T47D (cell line): ENCODE measurements around the gene TPCN2.
A peak's percentile ranks its signal among the peaks of the same experiment; 100 is the strongest.

ENCODE experiments used
- DNase-seq, 2 experiments: peaks; one replicate each; pipeline versions ENCODE4 v3.0.0 to v3.0.0-alpha.2; 2011 to 2012; ENCODE audit warnings: low read depth in 1 of 2, low spot score in 1 of 2
- JUND ChIP-seq: IDR thresholded peaks from 2 replicates; pipeline ENCODE4 v1.6.1; 2012; ENCODE audit warnings: low read depth
- in situ Hi-C: cut with HindIII; loops from 2 replicates; pipeline ENCODE4 v1.10.0; 2016; ENCODE audit warnings: low sequenced_read_pairs, low pct_unique_long_range_greater_than_20kb

Gene TPCN2

DNA sequence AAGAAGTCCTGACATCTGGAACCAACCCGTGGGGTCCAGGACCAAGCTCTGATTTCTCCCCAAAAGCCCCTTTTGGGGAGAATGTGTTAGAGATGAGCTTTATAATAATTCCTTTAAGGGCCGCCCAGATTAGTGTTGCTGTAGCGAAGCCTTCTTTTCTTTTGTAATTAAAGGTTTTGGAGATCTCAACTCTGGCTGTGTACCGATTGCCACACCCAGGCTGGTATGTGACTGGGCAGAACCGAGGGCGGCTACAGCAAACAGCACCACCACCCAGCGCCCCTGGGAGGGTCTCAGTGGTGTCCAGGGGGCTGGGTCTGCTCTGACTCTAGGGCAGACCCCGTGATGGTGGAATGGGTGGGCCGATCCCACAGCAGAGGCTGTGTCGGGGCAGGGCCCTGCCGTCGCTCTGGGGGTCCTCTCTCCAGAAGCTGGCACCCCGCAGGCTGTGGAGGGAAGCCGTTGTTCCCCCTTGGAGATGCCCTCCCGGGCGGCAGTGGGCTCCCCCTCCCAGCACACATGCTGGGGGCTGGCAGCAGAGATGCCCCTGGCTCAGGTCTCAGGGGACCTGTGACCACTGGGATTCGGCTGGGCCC is 31.0 kb downstream of the TPCN2 start:
- in situ Hi-C loops, result no loop called here

DNA sequence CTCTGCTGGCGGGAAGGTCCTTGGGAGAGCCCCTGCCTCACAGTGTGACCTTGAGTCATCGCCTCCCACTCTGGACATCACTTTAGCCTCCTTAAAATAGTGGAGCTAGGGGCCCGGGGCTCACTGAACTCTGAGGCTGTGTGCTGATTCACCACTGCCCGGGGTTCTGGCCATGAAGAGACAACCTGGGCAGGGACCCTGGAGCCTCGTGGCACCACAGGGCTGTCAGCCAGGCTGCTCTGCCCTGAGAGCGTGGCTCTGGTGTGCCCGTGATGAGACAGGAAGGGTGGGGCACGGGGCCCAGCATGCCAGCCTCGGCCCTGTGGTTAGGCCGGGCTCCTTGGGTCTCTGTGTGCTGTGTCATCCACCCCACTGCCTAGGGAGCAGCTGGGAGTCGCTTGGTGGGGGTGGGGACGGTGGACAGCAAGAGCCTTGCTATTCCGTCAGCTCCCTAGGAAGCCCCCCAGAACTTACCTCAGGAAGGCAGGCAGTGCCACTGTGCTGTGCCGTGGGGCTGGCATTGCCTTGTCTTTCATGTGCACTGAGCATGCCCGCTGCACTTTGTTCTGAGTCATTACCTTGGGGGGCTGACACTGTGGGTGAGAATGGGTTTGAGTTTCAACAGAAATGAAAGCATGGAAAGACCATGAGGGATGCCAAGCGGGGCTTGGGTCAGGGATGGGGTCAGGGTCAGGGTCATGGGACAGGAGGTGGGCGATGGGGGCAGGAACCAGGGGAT is 31.7 kb downstream of the TPCN2 start:
- in situ Hi-C loops, result no loop called here

More for the DNA sequence above, 31.0 kb downstream of the TPCN2 start:
- no peak for DNase-seq
- TF ChIP-seq JUND, result no peak

DNA sequence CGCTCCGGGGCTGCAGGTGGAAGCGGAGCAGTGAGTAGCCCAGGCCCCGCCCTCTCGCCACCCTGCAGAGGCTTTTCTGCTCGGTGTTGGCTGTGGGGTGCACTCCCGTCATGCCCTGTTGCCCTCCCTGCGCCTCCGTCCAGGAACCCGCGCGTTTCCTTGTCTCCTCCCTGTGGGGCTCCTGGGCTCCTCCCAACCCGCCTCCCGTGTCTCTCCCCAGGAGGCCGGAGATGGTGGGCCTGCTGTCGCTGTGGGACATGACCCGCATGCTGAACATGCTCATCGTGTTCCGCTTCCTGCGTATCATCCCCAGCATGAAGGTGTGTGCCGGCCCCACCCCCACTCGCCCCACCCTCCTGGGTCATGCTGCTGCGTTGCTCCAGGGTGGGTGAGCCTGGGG is 32.4 kb downstream of the TPCN2 start:
- no peak for TF ChIP-seq JUND
- no peak for DNase-seq
- in situ Hi-C loops, result no loop called here

More for the DNA sequence above, 31.7 kb downstream of the TPCN2 start:
- DNase-seq, result no peak
- TF ChIP-seq JUND, result no peak

DNA sequence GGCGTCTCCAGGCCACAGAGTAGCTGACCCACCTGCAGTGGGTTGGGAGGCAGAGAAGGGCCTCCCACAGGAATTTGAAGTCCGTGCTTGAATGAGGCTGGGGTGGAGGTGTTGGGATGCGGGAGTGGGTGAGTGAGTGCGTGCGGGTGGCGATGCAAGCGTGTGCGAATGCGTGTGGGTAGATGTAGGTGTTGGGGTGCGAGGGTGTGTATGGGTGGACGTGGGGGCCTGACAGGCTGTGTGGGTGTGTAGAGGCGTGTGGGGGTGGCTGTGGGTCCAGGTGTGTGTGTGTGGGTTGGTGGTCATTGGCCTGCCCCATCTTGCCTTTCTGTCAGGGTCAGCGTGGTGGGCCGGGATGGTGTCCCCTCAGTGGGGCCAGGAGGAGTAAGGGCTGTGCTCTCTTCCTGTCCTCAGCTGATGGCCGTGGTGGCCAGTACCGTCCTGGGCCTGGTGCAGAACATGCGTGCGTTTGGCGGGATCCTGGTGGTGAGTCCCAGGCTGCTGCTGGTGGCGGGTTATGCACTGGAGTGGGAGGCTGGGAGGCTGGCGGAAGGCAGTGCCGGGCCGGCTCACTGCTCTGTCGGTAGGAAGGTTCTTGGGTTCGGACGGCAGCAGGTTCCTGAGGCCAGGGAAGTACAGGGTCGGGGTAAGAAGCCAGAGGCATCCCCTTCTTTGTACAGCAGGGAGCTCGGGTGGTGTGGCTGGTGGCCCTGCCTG is 35.0 kb downstream of the TPCN2 start:
- in situ Hi-C loops, result no loop called here
- TF ChIP-seq JUND, result no peak
- no peak for DNase-seq

DNA sequence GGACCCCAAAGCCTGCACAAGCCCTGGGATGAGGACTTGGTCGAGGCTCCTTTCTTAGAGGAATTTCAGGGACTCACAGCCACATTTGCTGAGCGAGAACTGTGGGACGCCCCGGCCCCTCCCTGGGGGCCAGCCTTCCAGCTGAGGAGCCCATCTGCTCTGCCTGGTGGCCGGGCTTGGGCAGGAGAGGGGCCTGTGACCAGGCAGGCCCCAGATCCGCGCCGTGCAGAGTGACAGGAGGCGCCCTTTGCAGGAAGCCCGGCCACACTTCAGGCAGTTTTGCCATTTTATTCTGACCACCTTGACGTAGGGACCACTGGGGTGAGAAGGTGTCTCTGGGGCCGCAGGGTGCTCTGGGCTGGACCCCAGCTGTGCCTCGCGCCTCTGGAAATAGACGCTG is 35.6 kb downstream of the TPCN2 start:
- no peak for DNase-seq
- TF ChIP-seq JUND, result no peak
- in situ Hi-C loops, result no loop called here

DNA sequence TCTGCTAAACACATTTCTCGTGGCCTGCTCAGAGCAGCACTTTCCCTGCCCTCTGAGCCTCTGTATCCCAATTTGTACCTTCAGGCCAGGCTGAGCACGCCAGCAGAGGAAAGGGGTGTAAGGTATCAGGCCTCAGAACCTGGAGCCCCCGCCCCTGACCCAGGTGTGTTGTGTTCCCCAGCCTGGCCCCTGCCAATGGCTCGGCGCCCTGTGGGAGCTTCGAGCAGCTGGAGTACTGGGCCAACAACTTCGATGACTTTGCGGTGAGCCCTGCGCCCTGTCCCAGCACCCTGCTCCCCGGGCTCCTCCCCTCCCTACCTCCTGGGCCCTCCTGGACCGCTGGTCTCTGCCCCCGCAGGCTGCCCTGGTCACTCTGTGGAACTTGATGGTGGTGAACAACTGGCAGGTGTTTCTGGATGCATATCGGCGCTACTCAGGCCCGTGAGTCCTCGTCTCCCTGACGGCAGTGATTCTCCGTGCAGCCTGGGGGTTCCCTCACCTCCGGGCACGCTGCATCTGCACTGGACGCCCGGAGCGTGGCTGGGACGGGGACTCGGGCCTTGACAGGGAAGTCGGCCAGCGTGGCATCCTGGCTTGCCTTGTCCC is 36.9 kb downstream of the TPCN2 start:
- no peak for TF ChIP-seq JUND
- in situ Hi-C loops, result no loop called here
- DNase-seq, result no peak

DNA sequence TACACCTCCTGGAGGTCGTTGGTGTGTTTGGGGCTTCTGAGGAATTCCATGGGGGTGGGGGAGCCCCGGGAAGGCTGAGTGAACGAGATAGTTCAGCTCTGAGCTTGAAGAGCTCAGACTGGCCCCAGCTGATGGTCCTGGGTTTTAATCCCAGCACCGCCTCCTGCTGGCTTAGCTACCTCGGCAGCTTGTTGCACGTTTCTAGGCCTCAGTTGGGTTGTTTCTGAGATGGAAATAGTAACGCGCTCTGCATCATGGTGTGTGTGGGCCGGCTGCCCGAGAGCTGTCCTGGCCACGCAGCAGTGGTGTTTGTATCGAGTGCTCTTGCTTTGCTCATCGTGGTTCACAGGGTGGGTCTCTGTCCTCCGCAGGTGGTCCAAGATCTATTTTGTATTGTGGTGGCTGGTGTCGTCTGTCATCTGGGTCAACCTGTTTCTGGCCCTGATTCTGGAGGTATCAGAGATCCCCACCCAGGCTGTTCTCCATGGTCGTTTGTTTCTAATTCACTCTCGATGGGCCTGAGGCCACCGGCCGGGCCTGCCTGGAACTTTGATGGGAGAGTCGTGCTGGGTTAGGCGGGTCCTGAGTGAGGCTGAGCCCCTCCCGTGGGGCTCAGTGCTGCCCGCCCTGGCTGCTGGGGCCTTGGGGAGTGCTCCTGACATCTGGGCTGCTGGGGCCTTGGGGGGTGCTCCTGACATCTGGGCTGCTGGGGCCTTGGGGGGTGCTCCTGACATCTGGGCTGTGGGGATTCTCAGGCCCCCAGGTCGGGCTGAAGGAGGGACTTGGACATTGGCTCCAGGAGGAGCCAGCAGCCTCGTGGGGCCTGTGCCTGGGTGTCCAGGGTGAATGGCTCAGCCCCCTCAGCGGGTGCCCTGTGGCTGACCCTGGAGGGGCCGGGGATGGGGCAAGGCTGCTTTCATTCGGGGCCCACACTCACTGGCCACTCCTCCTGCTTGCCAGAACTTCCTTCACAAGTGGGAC is 37.7 kb downstream of the TPCN2 start:
- in situ Hi-C loops, result no loop called here
- DNase-seq, result no peak
- no peak for TF ChIP-seq JUND

DNA sequence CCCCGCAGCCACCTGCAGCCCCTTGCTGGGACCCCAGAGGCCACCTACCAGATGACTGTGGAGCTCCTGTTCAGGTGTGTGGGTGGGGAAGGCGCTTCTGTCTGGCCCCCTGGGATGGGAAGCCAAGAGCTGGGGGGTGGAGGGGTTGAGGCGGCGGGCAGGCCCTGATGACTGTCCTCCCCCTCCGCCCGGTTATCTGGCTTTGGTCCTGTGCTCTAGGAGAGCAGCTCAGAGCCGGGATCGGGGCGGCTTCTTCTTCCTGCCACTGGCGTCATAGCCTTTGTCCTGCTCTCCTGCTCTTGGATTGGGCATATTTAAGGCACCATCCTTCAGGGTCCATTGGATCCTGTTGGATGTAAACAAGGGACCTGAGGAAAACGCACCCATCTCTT is 38.4 kb downstream of the TPCN2 start:
- TF ChIP-seq JUND, result no peak
- in situ Hi-C loops, result no loop called here
- no peak for DNase-seq

DNA sequence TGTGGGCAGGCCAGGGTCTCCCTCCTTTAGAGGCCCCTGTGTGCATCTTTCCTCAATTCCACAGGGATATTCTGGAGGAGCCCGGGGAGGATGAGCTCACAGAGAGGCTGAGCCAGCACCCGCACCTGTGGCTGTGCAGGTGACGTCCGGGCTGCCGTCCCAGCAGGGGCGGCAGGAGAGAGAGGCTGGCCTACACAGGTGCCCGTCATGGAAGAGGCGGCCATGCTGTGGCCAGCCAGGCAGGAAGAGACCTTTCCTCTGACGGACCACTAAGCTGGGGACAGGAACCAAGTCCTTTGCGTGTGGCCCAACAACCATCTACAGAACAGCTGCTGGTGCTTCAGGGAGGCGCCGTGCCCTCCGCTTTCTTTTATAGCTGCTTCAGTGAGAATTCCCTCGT is 39.1 kb downstream of the TPCN2 start:
- in situ Hi-C loops, result no loop called here

DNA sequence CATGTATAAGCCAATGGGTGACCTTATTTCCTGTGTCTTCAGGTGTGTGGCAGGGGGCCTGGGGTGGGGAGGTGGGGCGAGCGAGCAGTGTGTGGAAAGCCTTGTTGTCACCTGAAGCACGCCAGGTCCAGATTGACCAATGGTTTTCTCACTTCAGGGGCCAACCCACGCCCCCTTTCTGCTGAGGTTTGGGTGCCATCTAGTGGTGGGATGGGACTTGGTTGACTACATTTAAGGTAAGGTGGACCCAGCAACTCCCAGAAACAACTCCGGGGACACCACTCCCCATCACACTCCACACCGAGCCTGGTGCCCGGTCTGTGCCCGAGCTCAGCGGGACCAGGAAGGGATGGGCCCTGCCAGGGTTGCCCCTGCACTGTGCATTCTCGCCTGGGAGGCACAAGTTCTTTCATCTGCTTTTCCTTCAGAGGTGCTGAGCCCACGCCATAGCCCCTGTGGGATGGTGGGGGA is 40.0 kb downstream of the TPCN2 start:
- TF ChIP-seq JUND, result no peak
- in situ Hi-C loops, result no loop called here
- DNase-seq, result peak; percentile 93 to 98

More for the DNA sequence above, 39.1 kb downstream of the TPCN2 start:
- DNase-seq, result no peak
- no peak for TF ChIP-seq JUND

DNA sequence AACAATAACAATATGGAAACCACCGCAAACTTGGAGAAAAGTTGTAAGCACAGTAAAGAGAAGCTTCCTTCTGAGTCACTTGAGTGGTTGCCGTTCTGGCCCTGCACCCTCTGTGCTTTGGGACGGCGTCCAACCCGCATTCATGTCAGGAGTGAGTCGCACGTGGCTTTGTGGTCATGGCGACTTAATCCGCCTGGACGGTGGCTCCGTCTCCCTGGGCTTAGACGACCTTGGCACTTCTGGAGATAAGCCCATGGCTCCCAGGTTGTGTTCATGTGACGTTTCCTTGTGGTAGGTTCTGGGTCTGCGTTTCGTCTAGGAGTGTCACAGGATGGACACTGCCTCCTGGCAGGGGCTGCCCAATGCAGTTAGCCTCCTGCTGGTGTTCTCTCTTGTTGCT is 40.5 kb downstream of the TPCN2 start:
- DNase-seq, result no peak
- TF ChIP-seq JUND, result no peak
- in situ Hi-C loops, result no loop called here
